ENCODE data around the gene SLC25A31. TPM values are rescaled to one million over a fixed set of nuclear protein-coding genes. Genes with fewer than 3 reads are reported as not detected.

Gene SLC25A31
- total and polyA plus RNA-seq, 2 experiments from 2014 or later, result not detected

- no peak for DNase-seq (ENCODE audit: low spot score)
- Histone ChIP-seq H3K27ac (ENCODE audit: low read depth) (no peak overlapping the region), H3K36me3 (ENCODE audit: insufficient read depth) (no peaks in the 10 kb centered on the region), H3K27me3 (ENCODE audit: insufficient read depth) (no peaks in the 10 kb centered on the region), H3K79me2 (replicated peaks; ENCODE audit: insufficient read depth) (no peaks in the 10 kb centered on the region), H3K9me2 (ENCODE audit: insufficient read depth) (no peaks in the 10 kb centered on the region), H4K20me1 (replicated peaks; ENCODE audit: insufficient read depth) (no peaks in the 10 kb centered on the region), H2AFZ (no peak overlapping the region), H3F3A (replicated peaks; ENCODE audit: low read depth) (no peaks in the 10 kb centered on the region), H3K4me2 (no peak overlapping the region), H3K4me3 (no peak overlapping the region), H3K4me1 (ENCODE audit: insufficient read depth) (no peaks in the 10 kb centered on the region)
- no peaks in the 10 kb centered on the region for H3K36me3 Mint-ChIP-seq (ENCODE audit: low read depth)
- no peak for ATAC-seq
- H3K27me3 Mint-ChIP-seq (ENCODE audit: insufficient read depth, low read depth, poor library complexity), result no peaks in the 10 kb centered on the region
- H3K4me3 Mint-ChIP-seq, result no peak overlapping the region
- no peaks in the 10 kb centered on the region for H3K9me3 Mint-ChIP-seq
- no peak for TF ChIP-seq REST (IDR thresholded peaks at IDR 0.05; ENCODE audit: unreplicated experiment)
- TF ChIP-seq ZNF331 (CRISPR knock-in tag; IDR thresholded peaks at IDR 0.05; ENCODE audit: low read depth), result no peak
- TF ChIP-seq EZH2 (IDR thresholded peaks at IDR 0.05; ENCODE audit: low read depth, unreplicated experiment), result no peak
- no peak for TF ChIP-seq JUNB (IDR thresholded peaks at IDR 0.05; ENCODE audit: unreplicated experiment)
- no peak for TF ChIP-seq CTCF (conservative IDR thresholded peaks at IDR 0.05; ENCODE audit: low read depth in 2 of 2)
- TF ChIP-seq, protein P1, sequence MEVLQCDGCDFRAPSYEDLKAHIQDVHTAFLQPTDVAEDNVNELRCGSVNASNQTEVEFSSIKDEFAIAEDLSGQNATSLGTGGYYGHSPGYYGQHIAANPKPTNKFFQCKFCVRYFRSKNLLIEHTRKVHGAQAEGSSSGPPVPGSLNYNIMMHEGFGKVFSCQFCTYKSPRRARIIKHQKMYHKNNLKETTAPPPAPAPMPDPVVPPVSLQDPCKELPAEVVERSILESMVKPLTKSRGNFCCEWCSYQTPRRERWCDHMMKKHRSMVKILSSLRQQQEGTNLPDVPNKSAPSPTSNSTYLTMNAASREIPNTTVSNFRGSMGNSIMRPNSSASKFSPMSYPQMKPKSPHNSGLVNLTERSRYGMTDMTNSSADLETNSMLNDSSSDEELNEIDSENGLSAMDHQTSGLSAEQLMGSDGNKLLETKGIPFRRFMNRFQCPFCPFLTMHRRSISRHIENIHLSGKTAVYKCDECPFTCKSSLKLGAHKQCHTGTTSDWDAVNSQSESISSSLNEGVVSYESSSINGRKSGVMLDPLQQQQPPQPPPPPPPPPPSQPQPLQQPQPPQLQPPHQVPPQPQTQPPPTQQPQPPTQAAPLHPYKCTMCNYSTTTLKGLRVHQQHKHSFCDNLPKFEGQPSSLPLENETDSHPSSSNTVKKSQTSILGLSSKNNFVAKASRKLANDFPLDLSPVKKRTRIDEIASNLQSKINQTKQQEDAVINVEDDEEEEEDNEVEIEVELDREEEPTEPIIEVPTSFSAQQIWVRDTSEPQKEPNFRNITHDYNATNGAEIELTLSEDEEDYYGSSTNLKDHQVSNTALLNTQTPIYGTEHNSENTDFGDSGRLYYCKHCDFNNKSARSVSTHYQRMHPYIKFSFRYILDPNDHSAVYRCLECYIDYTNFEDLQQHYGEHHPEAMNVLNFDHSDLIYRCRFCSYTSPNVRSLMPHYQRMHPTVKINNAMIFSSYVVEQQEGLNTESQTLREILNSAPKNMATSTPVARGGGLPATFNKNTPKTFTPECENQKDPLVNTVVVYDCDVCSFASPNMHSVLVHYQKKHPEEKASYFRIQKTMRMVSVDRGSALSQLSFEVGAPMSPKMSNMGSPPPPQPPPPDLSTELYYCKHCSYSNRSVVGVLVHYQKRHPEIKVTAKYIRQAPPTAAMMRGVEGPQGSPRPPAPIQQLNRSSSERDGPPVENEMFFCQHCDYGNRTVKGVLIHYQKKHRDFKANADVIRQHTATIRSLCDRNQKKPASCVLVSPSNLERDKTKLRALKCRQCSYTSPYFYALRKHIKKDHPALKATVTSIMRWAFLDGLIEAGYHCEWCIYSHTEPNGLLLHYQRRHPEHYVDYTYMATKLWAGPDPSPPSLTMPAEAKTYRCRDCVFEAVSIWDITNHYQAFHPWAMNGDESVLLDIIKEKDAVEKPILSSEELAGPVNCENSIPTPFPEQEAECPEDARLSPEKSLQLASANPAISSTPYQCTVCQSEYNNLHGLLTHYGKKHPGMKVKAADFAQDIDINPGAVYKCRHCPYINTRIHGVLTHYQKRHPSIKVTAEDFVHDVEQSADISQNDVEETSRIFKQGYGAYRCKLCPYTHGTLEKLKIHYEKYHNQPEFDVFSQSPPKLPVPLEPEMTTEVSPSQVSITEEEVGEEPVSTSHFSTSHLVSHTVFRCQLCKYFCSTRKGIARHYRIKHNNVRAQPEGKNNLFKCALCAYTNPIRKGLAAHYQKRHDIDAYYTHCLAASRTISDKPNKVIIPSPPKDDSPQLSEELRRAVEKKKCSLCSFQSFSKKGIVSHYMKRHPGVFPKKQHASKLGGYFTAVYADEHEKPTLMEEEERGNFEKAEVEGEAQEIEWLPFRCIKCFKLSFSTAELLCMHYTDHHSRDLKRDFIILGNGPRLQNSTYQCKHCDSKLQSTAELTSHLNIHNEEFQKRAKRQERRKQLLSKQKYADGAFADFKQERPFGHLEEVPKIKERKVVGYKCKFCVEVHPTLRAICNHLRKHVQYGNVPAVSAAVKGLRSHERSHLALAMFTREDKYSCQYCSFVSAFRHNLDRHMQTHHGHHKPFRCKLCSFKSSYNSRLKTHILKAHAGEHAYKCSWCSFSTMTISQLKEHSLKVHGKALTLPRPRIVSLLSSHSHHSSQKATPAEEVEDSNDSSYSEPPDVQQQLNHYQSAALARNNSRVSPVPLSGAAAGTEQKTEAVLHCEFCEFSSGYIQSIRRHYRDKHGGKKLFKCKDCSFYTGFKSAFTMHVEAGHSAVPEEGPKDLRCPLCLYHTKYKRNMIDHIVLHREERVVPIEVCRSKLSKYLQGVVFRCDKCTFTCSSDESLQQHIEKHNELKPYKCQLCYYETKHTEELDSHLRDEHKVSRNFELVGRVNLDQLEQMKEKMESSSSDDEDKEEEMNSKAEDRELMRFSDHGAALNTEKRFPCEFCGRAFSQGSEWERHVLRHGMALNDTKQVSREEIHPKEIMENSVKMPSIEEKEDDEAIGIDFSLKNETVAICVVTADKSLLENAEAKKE (CRISPR knock-in tag; IDR thresholded peaks at IDR 0.05), result no peak
- no peak for TF ChIP-seq ETS1 (IDR thresholded peaks at IDR 0.05)
- TF ChIP-seq NANOG (IDR thresholded peaks at IDR 0.05; ENCODE audit: borderline replicate concordance), result no peak
- TF ChIP-seq POLR2AphosphoS5 (IDR thresholded peaks at IDR 0.05; ENCODE audit: low read depth), result no peak
- no peak for TF ChIP-seq EZH2phosphoT487 (IDR thresholded peaks at IDR 0.05; ENCODE audit: unreplicated experiment)
- peaks cover 9% of the 10 kb centered on the region; the same call in 2 of the 3 replicates for H3K4me1 Mint-ChIP-seq
- H3K27ac Mint-ChIP-seq, result no peak overlapping the region
Measured at GRCh38 chr4:127772769-127773671, 42.8 kb downstream of the SLC25A31 start.
